ENCODE measurements around the gene KIF25. TPM values are rescaled to one million over a fixed set of nuclear protein-coding genes. Genes with fewer than 3 reads are reported as not detected.
A peak's percentile ranks its signal among the peaks of the same experiment; 100 is the strongest.

KIF25 gene
- total RNA-seq, 1 experiment from 2014 or later, result 0.28 TPM

DNA sequence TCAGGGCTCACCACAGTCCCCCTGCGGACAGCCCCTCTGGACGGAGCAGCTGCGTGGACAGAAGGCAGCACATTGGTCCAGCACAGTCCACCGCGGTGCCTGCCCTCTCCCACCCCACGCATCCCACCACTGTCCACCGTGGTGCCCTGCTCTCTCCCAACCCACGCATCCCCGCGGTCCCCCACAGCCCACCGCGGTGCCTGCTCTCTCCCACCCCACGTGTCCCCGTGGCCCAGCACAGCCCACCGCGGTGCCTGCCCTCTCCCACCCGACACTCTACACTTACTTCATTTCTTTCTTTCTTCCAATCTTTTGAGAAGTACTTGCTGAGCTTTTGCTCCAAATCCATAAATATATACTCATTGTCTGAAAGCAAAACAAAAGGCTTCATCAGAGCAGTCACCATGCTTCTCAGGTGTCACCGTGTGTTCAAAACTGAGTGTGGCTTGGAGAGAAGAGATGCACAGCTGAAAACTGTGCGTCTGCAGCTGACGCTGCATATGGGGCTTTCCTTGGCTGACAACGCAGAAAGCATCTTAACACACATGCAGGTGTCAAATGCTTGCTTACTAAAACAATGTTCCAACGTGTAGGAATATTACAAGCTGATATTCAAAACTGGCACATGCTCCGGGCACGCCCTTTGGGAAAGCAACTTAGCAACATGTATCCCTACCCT, 69.7 kb downstream of the KIF25 start:
- no peak for TF ChIP-seq ZBTB43 (CRISPR knock-in tag; IDR thresholded peaks at IDR 0.05)
- TF ChIP-seq FOXJ3 (CRISPR knock-in tag; IDR thresholded peaks at IDR 0.05; ENCODE audit: borderline replicate concordance), result no peak
- TF ChIP-seq PRRX2 (CRISPR knock-in tag; IDR thresholded peaks at IDR 0.05), result no peak
- TF ChIP-seq CBFB (CRISPR knock-in tag; IDR thresholded peaks at IDR 0.05; ENCODE audit: low read depth), result no peak
- TF ChIP-seq ZNF138 (CRISPR knock-in tag; conservative IDR thresholded peaks at IDR 0.05), result no peak
- TF ChIP-seq FOXP4 (CRISPR knock-in tag; IDR thresholded peaks at IDR 0.05), result no peak
- TF ChIP-seq, protein P1, sequence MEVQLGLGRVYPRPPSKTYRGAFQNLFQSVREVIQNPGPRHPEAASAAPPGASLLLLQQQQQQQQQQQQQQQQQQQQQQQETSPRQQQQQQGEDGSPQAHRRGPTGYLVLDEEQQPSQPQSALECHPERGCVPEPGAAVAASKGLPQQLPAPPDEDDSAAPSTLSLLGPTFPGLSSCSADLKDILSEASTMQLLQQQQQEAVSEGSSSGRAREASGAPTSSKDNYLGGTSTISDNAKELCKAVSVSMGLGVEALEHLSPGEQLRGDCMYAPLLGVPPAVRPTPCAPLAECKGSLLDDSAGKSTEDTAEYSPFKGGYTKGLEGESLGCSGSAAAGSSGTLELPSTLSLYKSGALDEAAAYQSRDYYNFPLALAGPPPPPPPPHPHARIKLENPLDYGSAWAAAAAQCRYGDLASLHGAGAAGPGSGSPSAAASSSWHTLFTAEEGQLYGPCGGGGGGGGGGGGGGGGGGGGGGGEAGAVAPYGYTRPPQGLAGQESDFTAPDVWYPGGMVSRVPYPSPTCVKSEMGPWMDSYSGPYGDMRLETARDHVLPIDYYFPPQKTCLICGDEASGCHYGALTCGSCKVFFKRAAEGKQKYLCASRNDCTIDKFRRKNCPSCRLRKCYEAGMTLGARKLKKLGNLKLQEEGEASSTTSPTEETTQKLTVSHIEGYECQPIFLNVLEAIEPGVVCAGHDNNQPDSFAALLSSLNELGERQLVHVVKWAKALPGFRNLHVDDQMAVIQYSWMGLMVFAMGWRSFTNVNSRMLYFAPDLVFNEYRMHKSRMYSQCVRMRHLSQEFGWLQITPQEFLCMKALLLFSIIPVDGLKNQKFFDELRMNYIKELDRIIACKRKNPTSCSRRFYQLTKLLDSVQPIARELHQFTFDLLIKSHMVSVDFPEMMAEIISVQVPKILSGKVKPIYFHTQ (CRISPR knock-in tag; IDR thresholded peaks at IDR 0.05), result no peak
- TF ChIP-seq, protein P2, sequence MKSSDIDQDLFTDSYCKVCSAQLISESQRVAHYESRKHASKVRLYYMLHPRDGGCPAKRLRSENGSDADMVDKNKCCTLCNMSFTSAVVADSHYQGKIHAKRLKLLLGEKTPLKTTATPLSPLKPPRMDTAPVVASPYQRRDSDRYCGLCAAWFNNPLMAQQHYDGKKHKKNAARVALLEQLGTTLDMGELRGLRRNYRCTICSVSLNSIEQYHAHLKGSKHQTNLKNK (CRISPR knock-in tag; IDR thresholded peaks at IDR 0.05), result no peak
- TF ChIP-seq ESRRA (CRISPR knock-in tag; IDR thresholded peaks at IDR 0.05; ENCODE audit: borderline replicate concordance), result no peak
- TF ChIP-seq, protein P3, sequence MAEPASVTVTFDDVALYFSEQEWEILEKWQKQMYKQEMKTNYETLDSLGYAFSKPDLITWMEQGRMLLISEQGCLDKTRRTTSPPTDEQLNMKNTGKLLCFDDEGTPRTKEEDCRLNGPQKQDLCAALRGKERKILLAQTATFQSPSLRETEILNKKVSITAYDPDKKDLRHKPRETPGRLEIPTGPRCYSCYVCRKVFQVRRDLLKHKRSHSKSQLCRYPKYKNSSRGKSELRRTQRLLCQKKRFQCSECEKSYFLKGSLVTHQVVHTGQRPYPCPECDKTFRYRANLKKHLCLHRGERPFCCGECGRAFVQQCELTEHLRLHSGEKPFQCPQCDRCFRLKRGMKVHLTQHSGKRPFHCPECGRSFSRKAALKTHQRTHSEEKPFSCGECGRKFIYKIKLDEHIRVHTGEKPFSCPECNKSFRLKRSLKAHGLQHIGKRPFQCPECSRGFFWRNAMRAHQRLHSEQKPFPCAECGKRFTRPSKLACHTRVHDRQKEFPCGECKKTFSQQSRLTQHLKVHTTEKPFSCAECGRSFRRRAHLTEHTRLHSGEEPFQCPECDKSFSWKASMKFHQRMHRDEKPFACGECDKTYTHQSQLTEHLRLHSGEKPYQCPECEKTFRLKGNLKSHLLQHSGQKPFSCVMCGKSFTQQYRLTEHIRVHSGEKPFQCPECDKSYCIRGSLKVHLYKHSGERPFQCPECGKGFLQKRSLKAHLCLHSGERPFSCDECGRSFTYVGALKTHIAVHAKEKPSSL (CRISPR knock-in tag; conservative IDR thresholded peaks at IDR 0.05), result no peak
- TF ChIP-seq ZNF532 (CRISPR knock-in tag; IDR thresholded peaks at IDR 0.05; ENCODE audit: borderline replicate concordance), result no peak
- no peak for TF ChIP-seq MXD4 (CRISPR knock-in tag; IDR thresholded peaks at IDR 0.05; ENCODE audit: borderline replicate concordance)
- TF ChIP-seq ZNF121 (CRISPR knock-in tag; IDR thresholded peaks at IDR 0.05), result no peak
- TF ChIP-seq, protein P4, sequence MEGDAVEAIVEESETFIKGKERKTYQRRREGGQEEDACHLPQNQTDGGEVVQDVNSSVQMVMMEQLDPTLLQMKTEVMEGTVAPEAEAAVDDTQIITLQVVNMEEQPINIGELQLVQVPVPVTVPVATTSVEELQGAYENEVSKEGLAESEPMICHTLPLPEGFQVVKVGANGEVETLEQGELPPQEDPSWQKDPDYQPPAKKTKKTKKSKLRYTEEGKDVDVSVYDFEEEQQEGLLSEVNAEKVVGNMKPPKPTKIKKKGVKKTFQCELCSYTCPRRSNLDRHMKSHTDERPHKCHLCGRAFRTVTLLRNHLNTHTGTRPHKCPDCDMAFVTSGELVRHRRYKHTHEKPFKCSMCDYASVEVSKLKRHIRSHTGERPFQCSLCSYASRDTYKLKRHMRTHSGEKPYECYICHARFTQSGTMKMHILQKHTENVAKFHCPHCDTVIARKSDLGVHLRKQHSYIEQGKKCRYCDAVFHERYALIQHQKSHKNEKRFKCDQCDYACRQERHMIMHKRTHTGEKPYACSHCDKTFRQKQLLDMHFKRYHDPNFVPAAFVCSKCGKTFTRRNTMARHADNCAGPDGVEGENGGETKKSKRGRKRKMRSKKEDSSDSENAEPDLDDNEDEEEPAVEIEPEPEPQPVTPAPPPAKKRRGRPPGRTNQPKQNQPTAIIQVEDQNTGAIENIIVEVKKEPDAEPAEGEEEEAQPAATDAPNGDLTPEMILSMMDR (IDR thresholded peaks at IDR 0.05), result no peak
- ChIA-PET POLR2A (no interaction called here), CTCF (interaction anchor here (0.9 to 2.0 kb wide), 2 partner anchors 22 to 51 kb away, joined by 3 to 5 read pairs; no protein-coding TSS in a partner anchor)
- no peak for ATAC-seq
- H3K4me1 Mint-ChIP-seq, result no peaks in the 10 kb centered on the region
- H3K36me3 Mint-ChIP-seq, result no peaks in the 10 kb centered on the region
- H3K4me3 Mint-ChIP-seq, result no peak overlapping the region
- H3K27me3 Mint-ChIP-seq (ENCODE audit: low read depth), result no peaks in the 10 kb centered on the region
- peak overlapping the region; percentile 53; the same call in 1 of the 2 replicates for H3K27ac Mint-ChIP-seq
- no peaks in the 10 kb centered on the region for H3K9me3 Mint-ChIP-seq
- DNase-seq (ENCODE audit: low spot score), result no peak

All from WTC11 (cell line).